T-helper 1 cell treated with Interleukin-12 subunit alpha and Interleukin-12 subunit beta and Interleukin-4 antibody, amounts not matched to agents 30 ng/mL and 1 ng/mL, for 36 hours (primary cell): ENCODE data around the gene TLR6. TPM values are rescaled to one million over a fixed set of nuclear protein-coding genes. Genes with fewer than 3 reads are reported as not detected.

Experiments used
- intact Hi-C: fragments of 100-400 bp; cut with micrococcal nuclease; formaldehyde crosslinking; loops from one replicate; pipeline ENCODE4 v1.15.1; 2024
- total RNA-seq: library from RNA; stranded (reverse); gene quantifications from 2 replicates; pipeline ENCODE4 v1.2.3, GENCODE V29; 2022

The TLR6 gene
- 6.7 and 7.6 TPM in 2 replicates for total RNA-seq

GRCh38 chr4:38856524-38857337 lies at the start of gene TLR6:
TLR6 (minus strand) TSS chr4:38856817; CDS start chr4:38829473, 27,344 bp downstream.
- intact Hi-C loops: loop anchor here (1.0 to 2.0 kb wide), 14 partner anchors 19 to 794 kb away; partner anchors contain the start of genes TLR1, TMEM156 and WDR19

- intact Hi-C loops: no loop called here
Measured at GRCh38 chr4:38905652-38906385, 49.2 kb upstream of the TLR6 start.

GRCh38 chr4:38904682-38905081 lies 48.1 kb upstream of the TLR6 start:
- intact Hi-C loops: loop anchor here (5.0 kb wide), 1 partner anchor 553 kb away; the partner anchor contains the start of genes LIAS and RPL9

- intact Hi-C loops: loop anchor here (5.0 kb wide), 1 partner anchor 553 kb away; the partner anchor contains the start of genes LIAS and RPL9
Measured at GRCh38 chr4:38904090-38904666, 47.6 kb upstream of the TLR6 start.

GRCh38 chr4:38902695-38903094 lies 46.1 kb upstream of the TLR6 start:
- intact Hi-C loops: loop anchor here (1.0 to 5.0 kb wide), 11 partner anchors 47 to 555 kb away; partner anchors contain the start of genes LIAS, RPL9, TMEM156 and WDR19

- intact Hi-C loops: loop anchor here (1.0 to 5.0 kb wide), 10 partner anchors 47 to 555 kb away; partner anchors contain the start of genes LIAS, RPL9, TMEM156 and WDR19
Measured at GRCh38 chr4:38902221-38902620, 45.6 kb upstream of the TLR6 start.

GRCh38 chr4:38898245-38898644 lies 41.6 kb upstream of the TLR6 start:
- intact Hi-C loops: no loop called here

- intact Hi-C loops: no loop called here
Measured at GRCh38 chr4:38896940-38897339, 40.3 kb upstream of the TLR6 start.

- intact Hi-C loops: no loop called here
Measured at GRCh38 chr4:38894322-38894982, 37.8 kb upstream of the TLR6 start.

- intact Hi-C loops: no loop called here
Measured at GRCh38 chr4:38891051-38891983, 34.7 kb upstream of the TLR6 start.

GRCh38 chr4:38889143-38889542 lies 32.5 kb upstream of the TLR6 start:
- intact Hi-C loops: loop anchor here (1.0 to 5.0 kb wide), 5 partner anchors 33 to 728 kb away; partner anchors contain the start of genes RFC1, TLR1 and TLR6

GRCh38 chr4:38884254-38884653 lies 27.6 kb upstream of the TLR6 start:
- intact Hi-C loops: no loop called here

- intact Hi-C loops: no loop called here
Measured at GRCh38 chr4:38876636-38877035, 20.0 kb upstream of the TLR6 start.

GRCh38 chr4:38873290-38873944 lies 16.8 kb upstream of the TLR6 start:
- intact Hi-C loops: no loop called here

- intact Hi-C loops: no loop called here
Measured at GRCh38 chr4:38872620-38873019, 16.0 kb upstream of the TLR6 start.

GRCh38 chr4:38871593-38871992 lies 15.0 kb upstream of the TLR6 start:
- intact Hi-C loops: no loop called here

GRCh38 chr4:38870098-38870808 lies 13.6 kb upstream of the TLR6 start:
- intact Hi-C loops: no loop called here

- intact Hi-C loops: no loop called here
Measured at GRCh38 chr4:38869511-38869910, 12.9 kb upstream of the TLR6 start.
